GM10248 (cell line): ENCODE data around the gene ZSCAN20.

ENCODE experiments used
- CTCF ChIA-PET: fragments of 300-600 bp; sonication (Branson Sonifier 250); formaldehyde crosslinking; extraction: SDS; loops from one replicate; lab custom pipeline; 2021; ENCODE audit warnings: antibody characterized with exemption; lab: Yijun Ruan, JAX
- POLR2A ChIA-PET: fragments of 350-650 bp; sonication (Branson Sonifier 250); formaldehyde crosslinking; extraction: SDS; loops from one replicate; lab custom pipeline; 2020; ENCODE audit warnings: antibody characterized with exemption; lab: Yijun Ruan, JAX
- DNase-seq: peaks from one replicate; pipeline ENCODE4 v3.0.0; 2012; ENCODE audit errors: extremely low spot score
- CTCF ChIP-seq: IDR thresholded peaks from 2 replicates; pipeline ENCODE4 v1.5.1; 2012; ENCODE audit warnings: mild to moderate bottlenecking, low read depth; ENCODE audit errors: extremely low read depth, missing control alignments, control extremely low read depth

ZSCAN20 gene

GRCh38 chr1:33541966-33542365 lies 69.5 kb downstream of the ZSCAN20 start:
- DNase-seq = no peak
- ChIA-PET CTCF (interaction anchor here (1.3 kb wide), 1 partner anchor 91 kb away, joined by 4 read pairs; no protein-coding TSS in a partner anchor), POLR2A (no interaction called here)
- no peak for TF ChIP-seq CTCF
